Dermis microvascular lymphatic vessel endothelial cell (primary cell): ENCODE data around the gene DENND1A. TPM values are rescaled to one million over a fixed set of nuclear protein-coding genes. Genes with fewer than 3 reads are reported as not detected.

ENCODE experiments used
- total RNA-seq: library from RNA; depleted of rRNA; stranded (reverse); fragments of >200 nt; gene quantifications from 2 replicates; pipeline ENCODE4 v1.2.1, GENCODE V29; 2014

The DENND1A gene
- total RNA-seq, 1 donor from 2014 or later: 7.1 TPM

Other genes starting within 250 kb of the DENND1A start
- gene LHX2, start 81.6 kb upstream of the DENND1A start, total RNA-seq: not detected in 2 replicates